Vagina (tissue), 2 donors: Measurements from ENCODE around the gene AHDC1. TPM values are rescaled to one million over a fixed set of nuclear protein-coding genes. Genes with fewer than 3 reads are reported as not detected.

ENCODE experiments used
- DNase-seq, 2 donors: peaks; one replicate each; pipeline ENCODE4 v3.0.0-alpha.2; 2017; ENCODE audit errors: extremely low spot score in 2 of 2
- H3K27ac ChIP-seq: fragments of 200-600 bp; sonication (generic); one replicate; pipeline ENCODE4 v1.5.1; 2019
- H3K27me3 ChIP-seq: fragments of 200-600 bp; sonication (generic); one replicate; pipeline ENCODE4 v1.5.1; 2019
- H3K36me3 ChIP-seq, 2 donors: fragments of 200-600 bp; sonication (generic); one replicate each; pipeline ENCODE4 v1.5.1; 2017 to 2019
- H3K4me1 ChIP-seq: fragments of 200-600 bp; sonication (generic); one replicate; pipeline ENCODE4 v1.5.1; 2019
- H3K4me3 ChIP-seq, 2 donors: fragments of 200-600 bp; sonication (generic); 1 replicate in 1 of 2; 2 replicates in 1 of 2; pipeline ENCODE4 v1.5.1; 2016 to 2019
- H3K9me3 ChIP-seq: fragments of 200-600 bp; sonication (generic); one replicate; pipeline ENCODE4 v1.5.1; 2019
- CTCF ChIP-seq, 3 experiments: fragments of 450-650 bp in 2 of 3; fragments of 200-600 bp in 1 of 3; sonication (generic) in 1 of 3; IDR thresholded peaks; one replicate each; pipeline ENCODE4 v1.5.1; 2017 to 2019; ENCODE audit warnings: antibody characterized with exemption in 3 of 3, mild to moderate bottlenecking in 2 of 3, moderate library complexity in 2 of 3
- POLR2A ChIP-seq, 2 donors: fragments of 450-650 bp; IDR thresholded peaks; one replicate each; pipeline ENCODE4 v1.6.1; 2017; ENCODE audit warnings: antibody characterized with exemption in 2 of 2, mild to moderate bottlenecking in 2 of 2, moderate library complexity in 2 of 2
- POLR2AphosphoS5 ChIP-seq, 2 donors: sonication (generic); formaldehyde crosslinking; IDR thresholded peaks; one replicate each; pipeline ENCODE4 v1.9.0; 2017; ENCODE audit warnings: antibody characterized with exemption in 2 of 2, mild to moderate bottlenecking in 2 of 2, low read depth in 1 of 2; ENCODE audit not compliant: insufficient read depth in 1 of 2
- intact Hi-C: fragments of 100-400 bp; cut with DNase I; formaldehyde crosslinking; loops from one replicate; pipeline ENCODE4 v1.15.1; 2023
- total RNA-seq: library from RNA; depleted of rRNA; stranded (reverse); fragments of >200 nt; gene quantifications from one replicate; pipeline ENCODE4 v1.2.3, GENCODE V29; 2016

The AHDC1 gene
- total RNA-seq, 1 donor from 2014 or later: 62.4 TPM

GRCh38 chr1:27521336-27521831, 82.6 kb downstream of the AHDC1 start:
- no peaks in the 10 kb centered on the region for H3K27me3 ChIP-seq
- peak overlapping the region; percentile 99 for H3K27ac ChIP-seq
- TF ChIP-seq POLR2AphosphoS5 (IDR thresholded peaks at IDR 0.05; ENCODE audit: insufficient read depth in 1 of 2, low read depth in 1 of 2): no peak
- no peak for TF ChIP-seq CTCF (IDR thresholded peaks at IDR 0.05)
- no peak for TF ChIP-seq POLR2A (IDR thresholded peaks at IDR 0.05)
- peak overlapping the region in 1 of 2 donors; percentile 12 for H3K4me3 ChIP-seq
- peaks cover 95% of the 10 kb centered on the region for H3K4me1 ChIP-seq
- intact Hi-C loops: no loop called here
- H3K9me3 ChIP-seq: no peaks in the 10 kb centered on the region
- no peaks in the 10 kb centered on the region for H3K36me3 ChIP-seq
- no peak for DNase-seq

DNA sequence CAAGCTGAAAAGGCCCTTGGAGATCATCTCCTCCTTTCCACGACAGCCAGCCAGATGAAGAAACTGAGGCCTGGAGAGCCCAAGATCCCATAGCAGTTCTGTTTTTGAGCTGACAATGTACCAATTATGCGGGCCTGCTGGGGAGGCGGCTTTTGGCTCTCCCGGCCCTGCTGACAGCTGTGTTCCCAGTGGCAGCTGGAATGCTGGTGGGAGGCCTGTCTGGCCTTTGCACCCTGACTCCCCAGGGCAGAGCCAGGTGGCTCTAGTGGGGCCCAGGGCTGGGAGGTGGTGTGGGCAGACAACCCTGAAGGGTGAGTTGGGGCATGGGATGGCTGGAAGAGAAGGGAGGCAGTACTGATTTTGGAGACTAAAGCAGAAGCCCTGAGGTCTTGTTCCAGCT, 83.3 kb downstream of the AHDC1 start:
- TF ChIP-seq POLR2AphosphoS5 (IDR thresholded peaks at IDR 0.05; ENCODE audit: insufficient read depth in 1 of 2, low read depth in 1 of 2): no peak
- TF ChIP-seq CTCF (IDR thresholded peaks at IDR 0.05): no peak
- no peak for TF ChIP-seq POLR2A (IDR thresholded peaks at IDR 0.05)
- H3K9me3 ChIP-seq: no peaks in the 10 kb centered on the region
- no peaks in the 10 kb centered on the region for H3K36me3 ChIP-seq
- H3K27me3 ChIP-seq: no peaks in the 10 kb centered on the region
- H3K4me1 ChIP-seq: peaks cover 88% of the 10 kb centered on the region
- peak overlapping the region; percentile 99 for H3K27ac ChIP-seq
- intact Hi-C loops: no loop called here
- peak overlapping the region in 1 of 2 donors; percentile 12 for H3K4me3 ChIP-seq
- no peak for DNase-seq

DNA sequence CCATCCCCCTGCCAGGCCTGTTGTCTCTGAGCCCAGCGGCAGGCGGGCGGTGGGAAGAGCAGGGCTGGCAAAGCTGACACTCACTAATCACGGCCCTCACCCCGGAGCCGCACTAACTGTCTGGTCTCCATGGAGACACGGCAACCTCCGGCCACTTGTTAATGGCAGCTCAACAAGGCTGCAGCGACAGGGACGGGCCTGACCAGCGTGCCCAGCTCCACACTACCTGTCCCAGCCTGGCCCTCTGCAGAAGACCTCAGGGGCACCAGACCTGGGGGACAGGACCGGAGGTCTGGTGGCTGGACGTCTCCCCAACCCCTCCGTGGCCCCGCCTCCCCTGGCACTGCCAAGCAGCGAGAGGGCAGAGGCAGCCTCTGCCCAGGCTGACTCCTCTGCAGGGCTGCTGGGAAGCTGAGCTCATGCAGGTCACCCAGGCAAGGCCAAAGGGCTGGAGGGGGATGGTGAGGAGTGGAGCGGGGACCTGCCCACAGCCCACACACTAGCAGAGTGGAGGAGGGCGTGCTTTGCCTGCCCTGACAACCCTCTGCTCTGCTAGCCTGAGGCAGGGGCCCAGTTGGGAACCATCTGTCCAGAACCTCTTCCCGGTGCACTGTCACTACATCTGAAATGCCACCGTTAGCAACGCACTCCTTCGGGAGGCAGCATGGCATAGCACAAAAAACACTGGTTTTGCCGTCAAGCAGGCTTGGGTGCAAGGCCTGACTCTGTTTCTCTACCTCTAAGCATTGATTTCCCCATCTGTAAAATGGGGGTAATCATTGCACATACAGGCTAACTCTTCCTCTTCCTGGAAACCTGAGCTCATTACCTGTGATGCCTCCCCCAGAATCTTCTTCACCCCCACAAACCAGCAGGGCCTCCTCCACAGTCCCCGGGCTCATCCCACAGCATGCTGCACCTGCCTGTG, 84.3 kb downstream of the AHDC1 start:
- no peaks in the 10 kb centered on the region for H3K9me3 ChIP-seq
- peaks cover 77% of the 10 kb centered on the region for H3K4me1 ChIP-seq
- no peaks in the 10 kb centered on the region for H3K27me3 ChIP-seq
- H3K36me3 ChIP-seq: no peaks in the 10 kb centered on the region
- peak overlapping the region; percentile 77 for H3K27ac ChIP-seq
- TF ChIP-seq POLR2A (IDR thresholded peaks at IDR 0.05) (no peak), POLR2AphosphoS5 (IDR thresholded peaks at IDR 0.05; ENCODE audit: insufficient read depth in 1 of 2, low read depth in 1 of 2) (no peak), CTCF (IDR thresholded peaks at IDR 0.05) (no peak)
- no peak overlapping the region for H3K4me3 ChIP-seq
- intact Hi-C loops: no loop called here
- no peak for DNase-seq

DNA sequence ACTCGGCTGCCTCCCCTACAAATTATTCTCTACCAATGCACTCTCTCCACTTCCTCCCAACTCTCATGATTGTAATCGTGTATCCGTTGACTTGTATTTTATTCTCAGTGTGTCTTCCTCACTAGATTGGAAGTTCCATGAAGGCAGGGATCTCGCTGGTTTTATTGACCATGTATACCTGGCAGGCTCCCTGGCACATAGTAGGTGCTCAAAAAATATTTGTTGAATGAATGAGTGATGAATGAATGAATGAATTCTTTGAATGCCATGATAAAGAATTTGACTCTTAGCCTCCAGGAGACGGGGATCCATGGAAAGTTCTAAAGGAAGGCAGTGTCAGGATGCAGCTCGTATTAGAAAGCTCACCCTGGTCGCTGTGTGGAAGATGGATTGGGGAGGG, 85.1 kb downstream of the AHDC1 start:
- Histone ChIP-seq H3K27ac (peak overlapping the region; percentile 77), H3K9me3 (no peaks in the 10 kb centered on the region), H3K27me3 (no peaks in the 10 kb centered on the region), H3K4me3 (no peak overlapping the region), H3K36me3 (no peaks in the 10 kb centered on the region), H3K4me1 (peaks cover 74% of the 10 kb centered on the region)
- intact Hi-C loops: no loop called here
- TF ChIP-seq POLR2A (IDR thresholded peaks at IDR 0.05) (no peak), POLR2AphosphoS5 (IDR thresholded peaks at IDR 0.05; ENCODE audit: insufficient read depth in 1 of 2, low read depth in 1 of 2) (no peak), CTCF (IDR thresholded peaks at IDR 0.05) (no peak)
- DNase-seq: no peak
